NCI-H1092 treated with DMSO at 0.1 percent for 48 hours (cell line): ENCODE results near the gene CRACR2B.

ENCODE experiments used
- DNase-seq: peaks from one replicate; lab custom pipeline; 2025; lab: John Stamatoyannopoulos, UW

CRACR2B gene

GRCh38 chr11:868802-869201 lies 41.1 kb downstream of the CRACR2B start:
- DNase-seq = no peak

DNA sequence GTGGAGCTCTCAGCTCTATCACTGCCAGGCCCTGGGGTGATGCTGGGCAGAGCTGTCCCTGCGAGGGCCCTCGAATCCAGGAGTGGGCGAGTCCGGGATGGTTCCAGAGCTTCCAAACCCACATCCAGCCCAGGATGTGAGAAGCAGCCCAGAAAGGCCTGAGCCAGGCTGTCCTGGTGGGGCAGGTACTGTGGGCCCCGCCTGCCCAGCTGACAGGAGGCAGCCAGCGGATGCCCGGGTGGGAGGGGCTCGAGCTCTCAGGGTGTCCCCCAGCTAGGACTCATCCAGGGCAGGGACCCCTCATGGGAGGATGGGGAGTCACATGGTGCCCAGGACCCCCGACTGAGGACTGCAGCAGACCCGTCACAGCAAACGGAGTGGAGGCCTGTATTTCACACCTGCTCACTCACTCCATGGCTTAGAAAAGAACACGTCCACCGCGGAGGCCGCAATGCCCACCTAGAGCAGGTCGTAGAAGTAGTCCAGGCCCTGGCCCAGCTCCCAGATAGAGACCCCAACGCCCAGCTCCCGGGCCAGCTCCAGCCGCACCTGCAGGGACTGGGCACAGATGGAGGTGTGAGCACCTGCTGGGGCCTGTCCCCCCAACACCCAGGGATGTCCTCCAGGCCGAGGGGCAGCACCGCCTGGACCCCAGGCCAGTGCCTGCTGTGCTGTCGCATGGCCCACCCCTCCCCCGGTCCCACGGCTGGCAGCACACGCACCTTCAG lies 41.8 kb downstream of the CRACR2B start:
- DNase-seq = no peak

DNA sequence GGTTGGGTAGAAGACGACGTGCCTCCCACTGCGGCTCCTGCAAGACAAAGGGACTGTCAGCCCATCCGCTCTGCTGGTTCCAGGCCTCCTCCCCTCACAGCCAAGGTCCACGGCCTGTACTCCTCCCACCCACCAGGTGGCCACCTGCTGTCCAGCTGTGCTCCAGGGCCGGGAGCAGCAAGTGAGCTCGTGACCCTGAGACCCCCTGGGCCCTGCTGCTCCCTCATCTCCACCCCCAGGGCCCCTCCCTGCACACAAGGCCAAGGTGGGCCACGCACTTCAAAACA lies 42.4 kb downstream of the CRACR2B start:
- DNase-seq = no peak

DNA sequence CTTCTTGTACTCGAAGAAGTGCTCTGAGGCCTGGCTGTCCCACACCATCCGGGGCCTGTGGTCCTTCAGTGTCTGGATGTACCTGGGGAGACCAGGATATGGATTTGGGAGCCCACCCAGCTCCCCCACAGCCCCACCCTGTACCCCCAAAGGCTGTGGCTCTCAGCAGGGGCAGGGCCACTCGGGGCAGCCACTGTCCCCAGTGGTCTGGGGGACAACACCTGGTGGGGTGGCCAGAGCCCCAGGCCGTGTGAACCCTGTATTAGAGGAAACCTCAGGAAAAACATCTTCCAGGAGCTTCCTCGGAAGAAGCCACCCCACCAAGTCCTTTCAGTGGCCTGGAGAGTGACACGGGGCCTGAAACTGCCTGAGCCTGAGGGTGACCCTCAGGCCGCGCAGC lies 42.7 kb downstream of the CRACR2B start:
- DNase-seq = no peak

DNA sequence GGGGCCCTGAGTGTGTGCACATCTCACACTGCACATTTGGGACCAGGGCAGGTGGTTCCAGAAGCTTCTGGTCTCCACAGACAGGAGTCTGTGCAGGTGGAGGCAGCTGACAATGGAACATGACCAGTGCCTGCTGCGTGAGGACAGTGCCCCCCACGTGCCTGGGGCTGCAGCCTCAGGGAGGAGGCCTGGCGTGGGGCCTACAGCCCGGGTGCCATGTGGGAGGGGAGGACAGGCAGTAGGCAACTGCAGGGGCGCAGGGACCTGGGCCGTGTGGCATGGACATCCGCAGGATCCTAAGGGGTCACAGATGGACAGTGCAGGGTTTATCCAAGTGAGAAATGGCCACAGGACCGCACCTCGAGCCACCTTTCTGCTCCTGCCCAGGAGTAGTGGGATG lies 43.8 kb downstream of the CRACR2B start:
- DNase-seq = no peak

- no peak for DNase-seq
Measured at GRCh38 chr11:872799-873198, 45.1 kb downstream of the CRACR2B start.

DNA sequence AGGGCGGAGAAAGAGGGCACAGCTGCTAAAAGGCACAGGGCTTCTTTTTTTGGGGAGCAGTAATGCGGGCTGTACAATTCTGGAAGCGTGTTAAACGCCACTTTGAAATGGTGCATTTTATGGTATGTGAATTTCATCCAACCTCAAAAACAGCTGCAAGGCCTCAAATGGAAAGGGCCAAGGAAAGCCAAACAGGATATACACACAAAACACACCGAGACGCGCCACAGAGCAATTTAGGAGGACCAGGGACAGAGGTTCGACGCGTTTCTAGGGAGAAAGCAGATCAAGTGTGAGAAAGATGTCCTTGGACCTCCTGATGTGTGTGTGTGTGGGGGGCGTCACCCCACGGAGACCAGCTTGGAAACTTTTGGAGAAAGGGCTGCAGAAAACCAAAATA lies 46.0 kb downstream of the CRACR2B start:
- DNase-seq = no peak

DNA sequence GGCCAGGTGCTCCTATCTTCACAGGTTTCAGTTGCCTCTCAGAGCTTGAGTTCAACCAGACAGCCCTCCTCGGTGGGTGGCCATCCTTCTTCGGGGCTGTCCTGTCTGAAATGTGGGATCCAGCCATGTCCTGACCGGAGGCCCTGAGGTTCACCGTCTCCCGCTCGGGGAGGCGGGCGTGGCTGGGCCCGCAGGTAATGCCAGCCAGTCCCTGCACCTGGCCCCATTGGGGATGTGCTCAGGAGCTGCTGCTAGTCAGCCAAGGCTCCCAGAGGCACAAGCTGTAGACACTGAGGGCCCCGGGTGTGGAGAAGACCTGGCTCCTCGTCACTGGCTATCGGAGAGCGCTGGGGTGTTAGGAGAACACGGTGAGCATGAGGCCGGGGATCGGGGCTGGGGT lies 47.5 kb downstream of the CRACR2B start:
- no peak for DNase-seq

- DNase-seq = no peak
Measured at GRCh38 chr11:875769-876301, 48.1 kb downstream of the CRACR2B start.

GRCh38 chr11:876545-876944 lies 48.8 kb downstream of the CRACR2B start:
- peak; percentile 47 for DNase-seq

GRCh38 chr11:877565-877964 lies 49.8 kb downstream of the CRACR2B start:
- DNase-seq = no peak

DNA sequence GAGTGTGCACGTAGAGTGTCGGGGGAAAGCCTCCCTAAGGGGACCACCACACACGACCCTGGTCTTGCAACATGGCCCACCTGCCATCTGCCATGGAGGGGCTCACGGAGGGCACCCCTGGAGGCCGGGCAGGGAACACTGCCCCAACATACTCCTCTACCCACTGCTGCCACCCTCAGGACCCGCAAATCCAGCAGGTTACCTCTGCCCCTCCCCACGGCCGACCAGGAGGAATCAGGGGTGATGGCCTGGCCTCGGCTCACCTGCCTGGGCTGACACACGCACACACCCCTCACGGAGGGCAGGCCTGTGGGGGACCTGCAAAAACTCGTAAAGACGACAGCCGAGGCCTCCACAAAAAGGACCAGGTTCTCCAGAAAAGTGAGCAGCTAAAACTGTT lies 52.7 kb downstream of the CRACR2B start:
- DNase-seq = no peak
